ENCODE measurements around the gene PEX11G.

- no peak for TF ChIP-seq CTCF (IDR thresholded peaks at IDR 0.05; ENCODE audit: insufficient read depth, low read length)
- no peak for TF ChIP-seq POLR2AphosphoS5 (IDR thresholded peaks at IDR 0.05; ENCODE audit: low read depth)
- no peak for TF ChIP-seq SPI1 (IDR thresholded peaks at IDR 0.05; ENCODE audit: borderline replicate concordance, low read depth)
- TF ChIP-seq REST (IDR thresholded peaks at IDR 0.05; ENCODE audit: insufficient replicate concordance, low read depth): no peak
- no peak for TF ChIP-seq GABPA (IDR thresholded peaks at IDR 0.05; ENCODE audit: low read depth)
Observed at GRCh38 chr19:7516878-7517277, 28.0 kb upstream of the PEX11G start.
